ENCODE data around the gene SCP2.

GRCh38 chr1:52927212-52928014 lies at the start of gene SCP2:
- TF ChIP-seq, protein P1, sequence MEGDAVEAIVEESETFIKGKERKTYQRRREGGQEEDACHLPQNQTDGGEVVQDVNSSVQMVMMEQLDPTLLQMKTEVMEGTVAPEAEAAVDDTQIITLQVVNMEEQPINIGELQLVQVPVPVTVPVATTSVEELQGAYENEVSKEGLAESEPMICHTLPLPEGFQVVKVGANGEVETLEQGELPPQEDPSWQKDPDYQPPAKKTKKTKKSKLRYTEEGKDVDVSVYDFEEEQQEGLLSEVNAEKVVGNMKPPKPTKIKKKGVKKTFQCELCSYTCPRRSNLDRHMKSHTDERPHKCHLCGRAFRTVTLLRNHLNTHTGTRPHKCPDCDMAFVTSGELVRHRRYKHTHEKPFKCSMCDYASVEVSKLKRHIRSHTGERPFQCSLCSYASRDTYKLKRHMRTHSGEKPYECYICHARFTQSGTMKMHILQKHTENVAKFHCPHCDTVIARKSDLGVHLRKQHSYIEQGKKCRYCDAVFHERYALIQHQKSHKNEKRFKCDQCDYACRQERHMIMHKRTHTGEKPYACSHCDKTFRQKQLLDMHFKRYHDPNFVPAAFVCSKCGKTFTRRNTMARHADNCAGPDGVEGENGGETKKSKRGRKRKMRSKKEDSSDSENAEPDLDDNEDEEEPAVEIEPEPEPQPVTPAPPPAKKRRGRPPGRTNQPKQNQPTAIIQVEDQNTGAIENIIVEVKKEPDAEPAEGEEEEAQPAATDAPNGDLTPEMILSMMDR (IDR thresholded peaks at IDR 0.05) = no peak
- TF ChIP-seq POLR2A (IDR thresholded peaks at IDR 0.05) (peak in 1 of 2 donors; percentile 66), POLR2AphosphoS5 (IDR thresholded peaks at IDR 0.05; ENCODE audit: insufficient read depth in 1 of 2, low read depth in 1 of 2) (peak; percentile 15 to 87)
